SW 1271 (cell line): ENCODE measurements around the gene SNX18.

ENCODE experiments used
- DNase-seq, 2 experiments: peaks; one replicate each; lab custom pipeline; 2025; lab: John Stamatoyannopoulos, UW

Gene SNX18

GRCh38 chr5:54541823-54542783, 24.5 kb downstream of the SNX18 start:
- DNase-seq, result no peak

- DNase-seq, result no peak
Observed at GRCh38 chr5:54544044-54544443, 26.5 kb downstream of the SNX18 start.

GRCh38 chr5:54545796-54546195, 28.2 kb downstream of the SNX18 start:
- no peak for DNase-seq

GRCh38 chr5:54547711-54548250, 30.2 kb downstream of the SNX18 start:
- DNase-seq, result no peak

- DNase-seq, result no peak
Observed at GRCh38 chr5:54548565-54548964, 31.0 kb downstream of the SNX18 start.

GRCh38 chr5:54551292-54551691, 33.7 kb downstream of the SNX18 start:
- DNase-seq, result no peak

GRCh38 chr5:54551926-54552325, 34.4 kb downstream of the SNX18 start:
- no peak for DNase-seq

- DNase-seq, result no peak
Observed at GRCh38 chr5:54552446-54552845, 34.9 kb downstream of the SNX18 start.

- DNase-seq, result no peak
Observed at GRCh38 chr5:54553659-54554207, 36.2 kb downstream of the SNX18 start.

GRCh38 chr5:54556141-54556540, 38.6 kb downstream of the SNX18 start:
- DNase-seq, result no peak

- DNase-seq, result no peak
Observed at GRCh38 chr5:54558362-54558761, 40.8 kb downstream of the SNX18 start.

- DNase-seq, result no peak
Observed at GRCh38 chr5:54561651-54562050, 44.1 kb downstream of the SNX18 start.

- DNase-seq, result no peak
Observed at GRCh38 chr5:54563083-54563761, 45.7 kb downstream of the SNX18 start.

- no peak for DNase-seq
Observed at GRCh38 chr5:54567996-54568395, 50.4 kb downstream of the SNX18 start.

- no peak for DNase-seq
Observed at GRCh38 chr5:54570916-54571315, 53.4 kb downstream of the SNX18 start.

GRCh38 chr5:54571462-54571861, 53.9 kb downstream of the SNX18 start:
- DNase-seq, result no peak

GRCh38 chr5:54573812-54574489, 56.4 kb downstream of the SNX18 start:
- DNase-seq, result no peak

- no peak for DNase-seq
Observed at GRCh38 chr5:54577528-54577927, 60.0 kb downstream of the SNX18 start.

- DNase-seq, result no peak
Observed at GRCh38 chr5:54577937-54578653, 60.5 kb downstream of the SNX18 start.

GRCh38 chr5:54579591-54580295, 62.2 kb downstream of the SNX18 start:
- DNase-seq, result no peak
